GM19035 (cell line): ENCODE results near the gene PLPPR1.

Experiments used
- ATAC-seq: cut with Tn5 transposase; IDR thresholded peaks from one replicate; pipeline ENCODE4 v1.9.1; 2021; ENCODE audit not compliant: unreplicated experiment

Gene PLPPR1

DNA sequence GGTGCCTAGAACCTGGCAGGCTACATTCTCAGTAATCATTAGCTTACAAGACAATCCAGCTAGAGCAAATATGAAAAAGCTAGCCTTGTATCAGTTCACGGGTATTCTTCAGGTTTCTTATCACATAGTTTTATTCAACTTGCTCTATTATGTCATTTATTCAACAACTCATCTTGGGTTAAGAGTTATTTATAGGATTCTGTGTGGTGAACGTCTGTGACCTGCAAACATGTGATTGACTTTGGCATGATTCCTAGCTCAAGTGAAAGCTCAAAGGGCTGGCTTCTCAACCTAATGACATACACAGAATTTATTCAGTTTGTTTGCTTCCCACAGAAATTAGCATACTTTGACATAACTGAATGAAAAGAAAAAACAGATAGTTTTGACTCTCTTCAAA is 173.1 kb downstream of the PLPPR1 start:
- no peak for ATAC-seq

DNA sequence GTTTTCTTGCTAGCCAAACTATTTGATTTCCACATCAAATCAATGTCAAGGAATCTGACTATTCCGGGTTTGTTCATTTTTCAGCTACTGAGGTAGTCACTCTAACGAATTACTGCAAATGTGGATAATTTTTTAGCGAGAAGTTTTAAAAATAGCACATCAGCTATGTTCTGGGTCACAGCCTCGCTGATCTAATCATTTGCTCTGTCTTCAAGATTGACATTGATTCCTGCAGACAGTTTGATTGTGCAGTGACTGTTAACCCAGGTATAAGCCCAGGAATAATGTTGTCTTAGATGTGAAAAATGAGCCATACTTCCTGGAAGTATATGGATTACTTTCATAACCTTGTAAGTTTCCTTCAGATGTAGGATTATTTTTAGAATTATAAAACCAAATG is 181.1 kb downstream of the PLPPR1 start:
- no peak for ATAC-seq

DNA sequence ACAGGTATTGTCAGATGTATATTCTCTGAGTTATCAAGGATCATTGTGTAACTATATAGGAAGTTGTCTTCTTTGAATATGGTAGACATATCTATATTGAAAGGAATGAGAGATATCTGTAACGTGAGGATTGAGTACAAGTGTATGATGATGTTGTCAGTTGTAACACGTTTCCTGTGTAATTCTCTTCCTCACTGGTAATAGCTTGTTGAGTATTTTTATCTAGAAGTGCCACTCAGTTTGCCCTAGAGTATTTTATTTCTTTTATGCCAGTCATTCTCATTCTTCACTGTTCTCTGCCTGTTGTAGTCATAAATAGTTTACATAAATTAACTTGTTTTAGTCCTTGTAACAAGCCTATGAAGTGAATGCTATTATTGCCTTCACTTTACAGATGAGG is 184.1 kb downstream of the PLPPR1 start:
- ATAC-seq, result no peak

DNA sequence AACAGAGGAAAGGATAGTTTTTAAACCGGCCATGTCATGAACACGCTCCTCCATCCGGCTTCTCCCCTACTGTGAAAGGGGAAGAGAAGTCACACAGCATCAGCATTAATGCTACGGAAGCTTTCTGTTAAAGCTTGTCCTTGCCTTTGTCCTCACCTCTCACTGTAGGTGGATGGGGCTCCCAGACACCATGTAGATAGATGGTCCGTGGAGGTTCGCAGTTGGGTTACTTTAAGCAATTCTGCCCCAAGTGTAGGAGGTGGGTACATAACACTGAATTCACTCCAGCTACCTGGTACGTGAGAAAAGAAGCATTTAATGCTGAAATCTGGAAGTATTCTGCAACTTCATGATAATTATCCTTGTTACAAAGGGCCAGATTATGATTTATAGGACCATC is 190.5 kb downstream of the PLPPR1 start:
- ATAC-seq, result no peak

DNA sequence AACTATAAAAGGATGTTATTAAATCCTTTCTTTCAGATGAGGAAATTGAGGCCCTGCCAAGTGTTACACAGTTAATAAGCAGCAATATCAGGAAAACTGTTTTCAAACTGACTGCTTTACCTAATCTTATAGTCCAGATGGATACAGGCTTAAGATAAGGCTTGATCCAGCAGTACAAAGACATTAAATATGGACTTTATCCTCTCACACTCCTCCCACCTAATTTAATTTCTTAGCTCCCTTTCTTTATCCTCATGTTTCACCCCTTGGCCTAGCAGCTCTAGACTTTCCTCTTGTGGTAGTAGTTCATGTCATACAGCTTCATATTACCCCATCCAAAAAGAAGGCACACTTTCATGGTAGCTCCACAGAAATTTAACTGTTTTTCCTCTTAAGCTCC is 191.8 kb downstream of the PLPPR1 start:
- ATAC-seq, result no peak

DNA sequence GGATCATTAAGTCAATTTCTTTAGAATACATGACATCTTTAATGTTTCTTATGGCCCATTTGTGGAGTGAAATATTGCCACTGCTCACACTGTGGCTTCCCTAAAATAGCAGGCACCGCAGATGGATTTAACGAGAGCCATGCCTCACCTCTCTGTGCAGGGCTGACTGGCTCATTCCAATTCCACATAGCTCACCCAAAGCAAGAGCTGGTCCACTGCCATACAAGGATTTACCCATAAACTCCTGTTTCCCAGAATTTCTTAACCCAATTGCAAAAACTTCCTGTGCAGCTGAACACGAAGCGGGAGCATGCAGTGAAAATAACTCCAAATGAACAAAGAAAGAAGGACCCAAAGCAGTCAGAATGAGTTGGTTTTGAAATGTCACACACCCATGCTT is 196.7 kb downstream of the PLPPR1 start:
- no peak for ATAC-seq

DNA sequence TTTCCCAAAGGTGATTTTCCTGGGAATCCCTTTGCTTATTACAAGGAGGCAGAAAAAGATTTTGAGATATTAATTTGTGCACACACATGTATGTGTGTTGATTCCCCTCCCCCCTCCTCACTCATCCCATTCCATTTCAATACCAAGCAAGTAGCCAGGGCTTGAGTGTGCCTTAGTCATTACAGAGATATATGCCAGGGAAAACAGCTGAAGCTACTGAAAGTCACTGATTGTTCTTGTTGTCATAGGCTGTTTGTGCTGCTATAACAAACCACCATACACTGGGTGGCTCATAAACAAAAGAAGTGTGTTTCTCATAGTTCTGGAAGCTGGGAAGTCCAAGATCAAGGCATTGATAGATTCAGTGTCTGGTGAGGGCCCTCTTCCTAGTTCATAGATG is 197.6 kb downstream of the PLPPR1 start:
- no peak for ATAC-seq

DNA sequence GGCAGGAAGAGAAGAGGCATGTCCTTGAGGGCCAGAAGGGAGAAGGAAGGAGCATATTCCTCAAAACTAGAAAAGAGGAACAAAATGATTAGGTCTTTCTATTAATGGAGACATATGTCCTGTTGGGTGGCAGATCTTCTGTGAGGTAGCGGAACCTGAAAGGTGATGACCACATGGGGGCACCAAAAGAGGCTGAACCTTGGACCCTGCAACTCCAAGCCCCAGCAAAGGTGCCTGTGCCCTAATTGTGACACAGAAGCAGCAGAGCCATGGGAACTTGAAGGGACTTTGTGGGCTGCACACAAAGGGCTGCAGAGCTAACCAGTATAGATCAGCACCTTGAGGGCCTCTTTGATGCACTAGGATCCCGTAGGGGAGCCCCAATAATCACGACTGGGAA is 198.3 kb downstream of the PLPPR1 start:
- ATAC-seq, result no peak

DNA sequence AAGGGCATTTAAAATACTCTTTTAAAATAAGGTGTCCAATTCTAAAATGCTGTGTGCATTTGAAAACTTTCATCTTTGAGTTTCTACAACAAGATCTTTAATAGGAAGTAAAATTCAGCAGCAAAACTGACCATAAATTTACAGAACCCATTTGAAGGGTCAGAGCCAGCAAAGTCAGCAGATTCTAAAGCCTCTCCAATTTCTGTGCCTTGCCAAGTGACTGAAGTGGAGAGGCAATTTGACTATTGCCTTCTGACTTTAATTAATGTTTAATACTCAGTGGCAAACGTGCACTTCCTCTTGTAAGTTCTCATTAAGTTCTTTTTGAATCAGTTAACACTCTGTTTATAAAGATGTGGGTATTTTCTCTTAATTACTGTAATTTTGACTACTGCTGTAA is 201.1 kb downstream of the PLPPR1 start:
- no peak for ATAC-seq

DNA sequence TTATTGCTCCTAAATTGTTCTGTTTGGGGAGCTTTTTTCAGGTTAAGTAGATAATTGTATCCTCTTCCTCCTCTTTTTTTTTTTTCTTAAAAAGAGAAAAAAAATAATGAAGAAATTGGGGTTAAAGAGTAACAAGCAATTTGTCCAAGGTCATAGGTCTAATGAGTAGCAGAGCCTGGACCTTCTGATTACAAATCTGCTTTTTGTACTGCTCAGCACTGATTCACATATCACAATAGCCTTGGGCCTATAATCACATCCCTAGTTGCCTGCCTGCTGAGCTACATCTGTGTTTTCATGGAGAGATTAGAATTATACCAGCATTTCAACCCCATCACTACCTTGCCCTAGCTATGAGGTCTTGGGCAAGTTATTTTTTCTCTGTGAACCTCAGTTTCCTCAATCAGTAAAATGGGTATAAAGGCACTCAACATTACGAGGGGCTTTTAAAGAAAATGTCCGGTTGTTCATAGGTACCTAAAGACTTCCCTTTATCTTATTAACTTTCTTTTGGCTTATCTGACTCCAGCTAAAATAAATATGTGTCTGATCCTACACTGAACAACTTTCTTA is 204.0 kb downstream of the PLPPR1 start:
- ATAC-seq, result no peak

DNA sequence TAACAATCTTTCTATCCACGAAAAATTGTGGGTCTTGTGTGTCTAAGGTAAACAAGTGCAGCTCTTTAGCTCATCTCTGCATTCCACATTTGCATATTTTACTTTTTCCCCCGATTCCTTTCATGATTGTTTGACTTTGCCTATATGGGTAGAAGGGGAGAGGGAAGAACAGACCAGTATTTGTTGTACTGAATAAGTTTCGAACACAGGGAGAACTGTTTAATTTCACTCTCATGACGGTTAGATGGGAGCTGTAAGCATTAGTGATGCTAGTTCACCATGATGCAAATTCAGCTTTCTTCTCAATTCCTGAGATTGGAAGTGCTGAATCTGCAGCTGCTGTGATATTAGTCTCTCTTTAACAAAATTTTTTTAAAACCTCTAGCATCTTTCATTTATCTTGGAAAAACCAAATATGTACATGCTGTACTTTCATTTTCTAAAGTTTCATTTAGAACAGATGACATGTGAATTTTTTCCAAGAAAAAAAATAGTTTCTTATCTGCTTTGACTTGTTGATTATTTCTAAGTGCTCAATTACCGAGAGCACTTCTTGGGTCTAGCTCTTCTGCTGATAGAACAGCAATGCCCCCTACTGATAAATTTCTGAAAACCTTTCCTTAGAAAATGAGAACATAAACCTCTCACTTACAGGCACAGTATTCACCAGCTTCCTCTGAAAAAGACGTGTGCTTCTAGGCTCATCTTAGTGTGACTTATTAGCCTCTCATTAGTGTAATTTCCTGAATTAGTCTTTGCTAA is 206.8 kb downstream of the PLPPR1 start:
- ATAC-seq, result peak; percentile 59

DNA sequence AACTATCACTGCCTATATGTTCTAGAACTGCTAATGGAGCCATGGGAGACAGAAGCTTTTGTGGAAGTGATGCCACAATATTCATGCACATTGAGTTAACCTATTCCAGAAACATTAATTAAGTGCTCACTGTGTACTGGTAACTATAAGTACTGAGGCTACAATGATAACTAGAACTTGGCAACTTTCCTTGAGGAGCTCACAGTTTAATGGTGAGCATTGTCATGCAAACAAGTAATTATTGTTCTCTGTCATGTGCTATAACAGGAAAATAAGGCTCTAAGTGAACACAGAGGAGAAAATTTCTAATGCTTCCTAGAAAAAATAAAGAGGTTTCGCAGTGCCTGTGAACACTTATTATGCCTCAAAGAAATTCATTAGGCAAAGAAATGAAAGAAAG is 214.1 kb downstream of the PLPPR1 start:
- no peak for ATAC-seq

DNA sequence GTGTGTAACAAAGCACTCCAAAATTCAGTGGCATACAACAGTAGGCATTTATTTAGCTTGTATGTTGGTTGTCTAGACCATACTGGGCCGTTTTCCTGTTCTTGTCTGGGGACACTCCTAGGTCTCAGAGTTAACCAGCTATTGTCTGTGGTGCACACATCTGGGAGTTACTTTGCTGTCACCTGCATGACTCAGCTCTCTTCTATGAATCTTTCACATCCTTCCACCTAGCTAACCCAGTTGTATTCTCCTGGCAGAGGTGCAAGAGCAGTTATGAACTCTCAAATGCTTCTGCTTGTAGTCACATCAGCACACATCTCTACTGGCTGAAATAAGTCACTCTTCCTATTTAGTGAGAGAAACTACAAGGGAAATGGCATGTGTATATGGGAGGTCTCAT is 218.2 kb downstream of the PLPPR1 start:
- no peak for ATAC-seq

DNA sequence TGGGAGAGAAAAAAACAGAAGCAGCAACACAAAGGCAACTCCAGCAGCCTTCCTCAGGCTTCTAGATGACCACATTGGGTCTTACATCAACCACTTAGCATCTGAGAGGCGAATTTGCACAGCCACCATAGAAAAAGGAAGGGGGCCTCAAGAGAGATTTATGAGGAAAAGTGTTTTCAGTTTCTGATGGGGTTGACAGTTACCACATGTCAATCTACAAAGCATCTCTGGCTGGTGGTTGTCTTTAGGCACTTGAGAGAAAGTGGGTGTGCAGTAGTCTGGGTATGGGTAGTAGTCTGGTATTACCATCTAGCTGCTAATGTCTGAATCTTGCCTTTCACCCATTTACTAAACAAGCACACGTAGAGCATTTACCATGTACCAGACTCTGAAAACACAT is 218.8 kb downstream of the PLPPR1 start:
- ATAC-seq, result no peak

DNA sequence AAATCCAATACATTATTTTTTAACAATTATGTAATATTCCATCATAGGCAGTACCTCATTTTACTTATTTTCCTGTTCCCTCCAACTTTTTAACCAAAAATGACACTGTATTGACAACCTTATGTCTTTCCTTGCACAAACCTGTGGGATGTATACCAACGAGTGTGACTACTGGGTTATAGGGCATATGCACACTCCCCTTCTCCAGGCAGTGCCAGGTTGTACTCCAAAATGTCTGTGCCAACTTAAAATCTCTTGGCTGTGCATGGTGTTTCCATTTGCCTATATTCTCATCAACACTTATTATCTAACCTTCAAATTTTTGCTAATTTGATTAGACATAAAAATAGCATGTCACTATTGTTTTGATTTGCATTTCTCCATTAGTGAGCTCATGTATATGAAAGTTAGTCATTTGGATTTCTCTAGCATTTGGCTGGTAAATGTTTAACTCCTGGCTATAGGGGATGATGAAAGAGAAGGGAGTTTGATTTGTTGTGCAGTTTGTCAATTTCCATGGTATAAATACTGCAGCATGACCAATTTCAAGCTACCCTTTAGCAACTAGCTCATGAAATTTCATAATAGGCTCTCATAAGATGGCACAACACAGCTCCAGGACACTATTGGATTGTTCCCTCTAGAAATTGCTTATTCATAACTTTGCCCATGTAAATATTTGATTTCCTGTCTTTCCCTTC is 226.4 kb downstream of the PLPPR1 start:
- no peak for ATAC-seq

DNA sequence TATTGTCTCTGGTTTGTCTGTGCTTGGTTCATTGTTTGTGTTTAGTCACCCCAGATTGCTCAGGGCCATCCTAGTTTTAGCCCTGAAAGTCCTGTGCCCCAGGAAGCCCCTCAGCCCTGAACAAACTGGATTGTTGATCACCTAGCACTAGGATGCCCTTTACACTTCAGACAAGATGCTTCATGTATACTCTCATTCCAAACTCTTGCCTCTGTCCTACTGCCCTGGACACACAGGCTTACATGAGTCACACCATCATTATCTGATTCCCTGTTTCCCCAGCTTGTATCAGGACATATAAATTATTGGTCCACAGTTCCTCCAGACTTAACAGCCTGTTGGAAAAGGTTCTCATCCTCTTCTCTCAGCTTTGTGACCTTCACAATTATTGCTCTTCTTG is 236.2 kb downstream of the PLPPR1 start:
- no peak for ATAC-seq

DNA sequence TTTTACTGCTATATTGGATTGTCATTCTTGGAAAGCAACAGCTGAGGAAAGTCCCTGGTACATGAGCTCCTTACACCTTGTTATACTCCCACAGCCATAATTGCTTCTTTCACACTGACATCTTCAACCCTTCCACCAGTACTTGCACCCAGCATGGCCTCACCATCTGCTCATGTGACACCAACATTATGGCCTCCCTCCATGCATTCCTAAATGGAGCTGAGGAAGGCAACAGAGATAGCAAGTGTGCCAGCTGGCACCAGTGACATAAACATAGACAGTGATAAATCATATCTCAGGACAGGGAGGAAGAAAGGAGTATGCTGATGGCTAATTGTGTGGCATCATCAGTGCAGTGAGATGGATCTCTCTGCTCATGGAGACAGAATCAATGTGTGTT is 236.7 kb downstream of the PLPPR1 start:
- no peak for ATAC-seq

DNA sequence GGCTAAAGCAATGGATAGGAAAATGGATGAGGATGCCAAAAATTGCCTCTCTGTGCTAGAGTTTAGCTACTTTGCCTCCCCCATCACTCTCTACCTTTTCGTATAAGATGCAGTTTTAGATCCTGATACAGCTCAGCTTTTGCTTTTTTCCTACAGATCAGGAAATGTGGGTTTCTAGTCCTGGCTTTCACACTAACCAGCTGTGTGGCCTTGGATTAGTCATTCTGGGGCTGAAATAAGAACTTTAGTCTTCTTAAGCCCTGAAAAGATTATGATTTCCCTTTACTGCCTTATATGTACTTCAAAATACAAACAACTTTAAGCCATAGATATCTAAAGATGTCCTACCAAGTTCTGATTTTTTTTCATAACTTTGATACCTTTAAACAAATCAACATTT is 239.9 kb downstream of the PLPPR1 start:
- no peak for ATAC-seq

DNA sequence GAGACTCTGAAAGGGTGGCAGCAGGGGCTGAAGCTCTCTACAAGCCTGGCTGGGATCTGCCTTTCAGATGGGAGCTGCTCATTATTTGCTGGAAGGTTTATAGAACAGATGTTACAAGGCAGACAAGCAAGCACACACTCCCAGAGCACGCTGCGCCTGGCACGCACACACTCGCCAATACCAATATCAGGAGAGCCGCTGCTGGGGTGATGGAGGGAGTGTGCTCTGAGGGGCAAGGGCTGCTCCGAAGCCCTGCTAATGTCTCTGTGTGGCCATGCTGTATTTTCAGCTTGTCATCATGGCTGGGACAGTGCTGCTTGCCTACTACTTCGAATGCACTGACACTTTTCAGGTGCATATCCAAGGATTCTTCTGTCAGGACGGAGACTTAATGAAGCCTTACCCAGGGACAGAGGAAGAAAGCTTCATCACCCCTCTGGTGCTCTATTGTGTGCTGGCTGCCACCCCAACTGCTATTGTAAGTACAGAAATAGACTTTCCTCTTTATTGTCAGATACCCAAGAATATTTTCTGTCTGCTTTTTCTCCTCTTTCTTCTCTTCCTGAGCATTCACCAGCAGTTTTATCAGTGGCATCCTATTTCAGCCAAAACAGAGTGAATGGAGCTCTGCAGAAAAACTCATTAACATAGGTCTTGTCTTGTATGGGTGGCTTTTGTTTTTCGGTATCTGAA is 241.2 kb downstream of the PLPPR1 start:
- ATAC-seq, result no peak

DNA sequence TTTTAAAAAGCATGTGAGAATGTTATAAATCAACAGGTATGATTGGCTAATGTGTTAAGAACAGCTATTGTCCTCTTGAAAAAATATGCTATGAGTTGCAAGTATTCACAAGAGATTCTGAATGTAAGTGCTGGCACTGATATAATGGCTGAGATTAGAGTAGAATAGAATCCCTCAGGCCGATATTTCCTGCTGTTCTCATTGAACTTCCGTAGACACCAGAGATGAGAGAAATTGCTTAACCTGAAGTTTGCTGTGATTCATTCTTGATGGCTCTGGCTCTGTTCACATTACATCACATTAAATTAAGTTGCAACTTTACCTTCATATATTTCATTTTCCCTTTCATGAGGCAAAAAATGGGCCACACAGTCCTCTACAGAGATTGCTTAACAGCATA is 241.8 kb downstream of the PLPPR1 start:
- no peak for ATAC-seq

DNA sequence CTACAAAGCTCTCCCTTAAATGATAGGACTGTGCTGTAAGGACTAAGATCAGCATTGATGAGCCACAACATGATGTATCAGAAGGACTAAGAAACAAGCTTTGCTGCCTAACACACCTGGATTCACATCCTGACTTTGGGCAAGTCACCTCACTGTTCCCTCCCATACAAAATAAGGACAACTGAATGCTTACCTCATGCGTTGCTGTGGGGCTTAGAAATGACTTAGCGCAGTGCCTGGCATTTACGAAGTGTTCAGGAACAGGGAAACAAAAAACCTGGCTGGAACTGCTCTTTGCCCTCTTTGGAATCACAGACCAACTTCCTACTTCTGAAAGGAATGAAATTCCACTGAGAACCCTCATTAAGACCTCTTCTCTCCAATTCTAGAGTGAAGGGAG is 242.6 kb downstream of the PLPPR1 start:
- no peak for ATAC-seq
